ENCODE measurements around the gene MYLK.
"Not testable (repeated sequence)": the region's sequence is repeated elsewhere in the genome, so short reads cannot be mapped to it uniquely, and the experiment has no call there.

The MYLK gene

DNA sequence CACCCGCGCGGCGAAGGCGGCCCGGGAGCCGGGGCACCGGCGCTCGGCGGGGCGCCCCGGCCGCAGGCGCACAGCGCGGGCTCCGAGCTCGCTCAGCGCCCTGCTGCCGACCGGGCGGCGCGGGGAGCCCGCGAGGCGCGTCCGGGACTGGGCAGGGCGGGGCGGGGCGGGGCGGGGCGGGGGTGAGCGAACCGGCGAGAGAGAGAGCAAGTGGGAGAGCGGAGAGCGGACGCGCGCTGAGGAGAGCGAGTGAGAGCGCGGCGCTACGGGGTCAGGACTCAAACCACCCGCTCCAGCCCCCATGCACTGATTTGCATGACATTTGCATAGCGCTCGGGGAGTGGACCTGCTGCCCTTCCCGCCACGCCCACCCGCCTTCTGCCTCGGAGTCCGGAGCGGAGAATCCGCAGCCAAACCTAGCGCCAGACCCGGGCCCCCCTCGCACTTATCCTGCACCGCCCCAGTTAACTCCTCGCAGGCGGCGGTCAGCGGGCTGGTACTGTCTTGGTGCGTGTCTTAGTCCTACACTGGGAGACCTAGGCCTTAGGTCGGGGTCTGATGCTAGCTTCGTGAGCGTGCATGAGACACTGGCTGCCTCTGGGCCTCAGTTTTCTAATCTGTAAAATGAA is at the start of gene MYLK:
MYLK (minus strand) TSS at position 130 of the 629 bp plus-strand sequence. CDS start 90,491 bp downstream, outside the sequence.
- peak; percentile 83 for DNase-seq

GRCh38 chr3:123930445-123930844 is 46.3 kb upstream of the MYLK start:
- no peak for DNase-seq

- DNase-seq = no peak
Observed at GRCh38 chr3:123929325-123929724, 45.2 kb upstream of the MYLK start.

DNA sequence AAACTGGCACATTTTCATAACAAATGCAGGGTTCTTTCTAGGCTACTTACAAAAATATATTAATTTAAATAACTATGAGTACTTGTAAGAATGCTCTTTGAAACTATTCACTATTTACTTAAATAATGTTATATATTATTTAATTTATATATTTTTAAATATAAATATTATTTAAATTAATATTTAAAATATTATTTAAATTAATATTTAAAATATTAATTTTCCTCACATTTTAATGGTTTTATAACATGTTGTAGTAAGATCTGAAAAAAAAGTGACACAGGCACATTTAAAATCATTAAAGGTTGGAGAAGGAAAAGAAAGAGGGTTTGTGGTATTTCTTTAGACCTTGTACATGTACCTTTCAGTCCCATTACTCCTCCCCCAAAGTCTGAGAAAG is 42.3 kb upstream of the MYLK start:
- DNase-seq = no peak

GRCh38 chr3:123920868-123921267 is 36.7 kb upstream of the MYLK start:
- no peak for DNase-seq

DNA sequence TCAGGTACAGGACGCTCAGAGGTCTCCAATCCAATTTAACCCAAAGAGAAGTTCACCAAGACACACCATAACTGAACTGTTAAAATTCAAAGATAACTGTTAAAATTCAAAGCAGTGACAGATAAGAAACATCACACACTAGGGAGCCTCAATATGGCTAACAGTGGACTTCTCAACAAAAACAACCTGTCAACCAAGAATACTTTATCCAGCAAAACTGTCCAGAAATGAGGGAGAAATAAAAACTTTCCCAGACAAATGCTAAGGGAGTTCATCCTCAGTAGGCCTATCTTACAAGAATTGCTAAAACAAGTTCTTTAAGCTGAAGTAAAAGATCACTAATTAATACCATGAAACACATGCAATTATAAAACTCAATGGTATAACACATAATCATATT is 36.3 kb upstream of the MYLK start:
- no peak for DNase-seq

DNA sequence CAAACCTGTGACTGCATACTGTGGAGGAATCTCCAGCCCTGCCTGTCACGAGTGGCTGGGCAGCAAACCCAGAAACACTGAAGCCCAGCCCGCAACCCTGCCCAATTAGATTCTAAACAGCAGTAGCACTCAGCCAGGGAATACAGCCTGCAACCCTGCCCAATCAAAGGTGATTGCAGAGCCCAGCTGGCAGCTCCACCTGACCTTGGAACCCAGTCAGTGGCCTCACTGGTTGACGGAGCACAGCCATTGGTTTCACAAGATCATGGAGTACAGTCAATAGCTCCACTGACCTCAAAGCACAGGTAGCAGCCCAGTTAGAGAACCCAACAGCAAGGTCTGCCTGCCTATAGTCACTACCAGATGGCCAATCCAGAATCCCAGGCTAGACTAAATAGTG is 35.2 kb upstream of the MYLK start:
- no peak for DNase-seq

DNA sequence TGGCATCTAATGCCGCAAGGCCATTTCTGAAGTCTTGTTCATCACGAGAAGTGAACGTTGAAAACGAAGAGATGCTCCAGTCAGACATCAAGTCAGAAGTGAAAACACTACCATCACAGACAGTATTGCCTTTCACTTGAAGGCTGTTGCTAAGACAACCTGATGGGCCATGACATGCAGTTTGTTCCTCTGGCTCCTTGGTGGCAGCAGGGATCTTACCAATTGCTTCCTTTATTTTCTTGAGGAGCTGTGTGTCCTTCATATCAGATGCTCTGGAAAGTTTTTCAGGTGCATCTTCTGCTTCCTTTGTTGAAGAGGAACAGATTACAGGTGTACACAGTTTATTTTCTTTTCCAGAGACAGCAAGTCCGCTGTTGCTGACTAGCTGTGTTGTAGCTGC is 30.7 kb upstream of the MYLK start:
- no peak for DNase-seq

DNA sequence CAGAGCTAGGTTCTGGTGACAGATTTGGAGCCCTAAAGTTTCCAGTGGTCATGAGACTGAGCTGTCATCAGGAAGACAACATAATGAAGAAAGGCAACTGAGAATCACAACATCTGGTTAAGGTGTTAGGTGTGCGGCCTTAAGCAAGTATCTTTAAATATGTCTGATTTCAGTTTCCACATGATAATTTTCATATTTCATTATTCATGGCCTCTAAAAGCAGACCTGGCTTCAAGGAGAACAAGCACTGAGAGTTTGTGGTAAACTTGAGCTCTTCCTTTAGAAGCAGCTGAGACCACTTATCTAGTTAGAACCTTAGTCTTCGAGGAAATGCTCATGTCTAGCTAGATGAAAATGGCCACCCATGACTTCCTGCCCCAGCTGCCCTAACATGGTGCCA is 25.7 kb upstream of the MYLK start:
- DNase-seq = no peak

DNA sequence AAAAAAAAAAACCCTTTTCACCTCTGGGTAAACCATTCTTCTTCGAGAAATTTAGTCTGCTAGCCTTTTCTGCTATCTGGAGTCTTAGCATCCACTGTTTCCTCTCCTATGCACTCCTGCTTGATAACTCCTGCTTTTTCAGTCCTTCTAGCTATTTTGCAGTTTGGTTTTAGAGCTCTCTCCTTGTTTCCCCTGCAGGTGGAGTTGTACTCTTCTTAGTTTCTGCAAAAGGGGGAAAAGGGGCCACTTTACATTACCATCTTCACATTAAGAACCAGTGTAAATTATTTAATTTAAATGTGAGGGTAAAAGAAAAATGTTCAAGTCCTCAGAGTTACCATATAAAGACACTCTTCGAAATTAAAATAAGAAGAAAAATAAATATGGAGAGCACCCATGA is 23.6 kb upstream of the MYLK start:
- no peak for DNase-seq

DNA sequence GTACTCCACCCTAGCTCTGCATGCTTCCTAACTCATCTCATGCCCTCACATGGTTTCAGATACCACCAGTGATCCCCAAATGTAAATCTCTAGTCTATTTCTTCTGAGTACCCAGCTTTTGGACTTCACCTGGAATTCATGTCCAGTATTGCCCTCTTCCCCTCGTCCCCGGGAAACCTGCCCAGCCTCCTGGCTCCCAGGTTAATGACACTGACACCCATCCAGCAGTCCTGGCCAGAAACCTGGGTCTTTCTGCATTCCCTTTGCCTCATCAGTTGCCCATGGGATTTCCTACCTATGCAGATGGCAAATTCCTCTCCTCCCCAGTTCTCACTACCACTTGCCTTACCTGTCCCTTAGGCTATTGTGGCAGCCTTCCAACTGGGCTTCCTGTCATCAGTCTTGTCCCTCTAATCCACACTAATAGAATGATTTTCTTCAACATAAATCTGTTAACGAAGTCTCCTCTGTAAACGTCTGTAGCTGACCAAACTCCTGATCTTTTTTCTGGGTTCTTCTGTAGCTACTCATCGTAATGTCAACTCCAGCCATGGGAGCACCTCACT is 15.3 kb upstream of the MYLK start:
- no peak for DNase-seq

DNA sequence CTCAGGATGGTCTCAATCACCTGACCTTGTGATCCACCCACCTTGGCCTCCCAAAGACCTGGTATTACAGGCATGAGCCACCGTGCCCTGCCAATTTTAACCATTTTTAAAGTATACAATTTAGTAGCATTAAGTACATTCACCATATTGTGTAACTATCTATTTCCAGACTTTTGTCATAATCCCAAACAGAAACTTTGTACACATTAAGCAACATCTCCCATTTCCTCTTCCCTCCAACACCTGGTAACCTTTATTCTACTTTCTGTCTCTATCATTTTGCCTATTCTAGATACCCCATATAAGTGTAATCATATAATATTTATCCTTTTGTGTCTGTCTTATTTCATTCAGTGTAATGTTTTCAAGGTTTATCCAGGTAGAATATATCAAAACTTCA is 8.9 kb upstream of the MYLK start:
- no peak for DNase-seq

- no peak for DNase-seq
Observed at GRCh38 chr3:123892195-123892594, 8.1 kb upstream of the MYLK start.

- DNase-seq = not testable (repeated sequence)
Observed at GRCh38 chr3:123890991-123891390, 6.9 kb upstream of the MYLK start.

- DNase-seq = not testable (repeated sequence)
Observed at GRCh38 chr3:123890162-123890561, 6.0 kb upstream of the MYLK start.

DNA sequence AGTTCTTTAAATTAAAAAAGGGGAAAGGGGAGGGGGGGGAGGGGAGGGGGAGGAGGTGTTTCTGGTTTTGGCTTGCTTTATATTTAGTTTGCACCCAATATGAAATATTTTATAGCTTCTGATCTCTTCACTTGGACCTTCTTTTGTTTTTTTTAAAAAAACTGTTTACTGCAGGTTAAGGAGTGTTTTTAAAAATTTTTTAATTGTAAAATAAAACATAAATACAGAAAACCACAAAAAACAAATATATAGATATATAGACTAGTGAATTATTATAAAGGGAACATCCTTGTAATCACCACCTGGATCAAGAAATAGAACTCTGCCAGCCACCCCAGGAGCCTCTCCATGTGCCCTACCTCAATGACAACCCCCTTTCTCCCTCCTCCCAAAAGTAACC is 861 bp upstream of the MYLK start:
- DNase-seq = no peak

DNA sequence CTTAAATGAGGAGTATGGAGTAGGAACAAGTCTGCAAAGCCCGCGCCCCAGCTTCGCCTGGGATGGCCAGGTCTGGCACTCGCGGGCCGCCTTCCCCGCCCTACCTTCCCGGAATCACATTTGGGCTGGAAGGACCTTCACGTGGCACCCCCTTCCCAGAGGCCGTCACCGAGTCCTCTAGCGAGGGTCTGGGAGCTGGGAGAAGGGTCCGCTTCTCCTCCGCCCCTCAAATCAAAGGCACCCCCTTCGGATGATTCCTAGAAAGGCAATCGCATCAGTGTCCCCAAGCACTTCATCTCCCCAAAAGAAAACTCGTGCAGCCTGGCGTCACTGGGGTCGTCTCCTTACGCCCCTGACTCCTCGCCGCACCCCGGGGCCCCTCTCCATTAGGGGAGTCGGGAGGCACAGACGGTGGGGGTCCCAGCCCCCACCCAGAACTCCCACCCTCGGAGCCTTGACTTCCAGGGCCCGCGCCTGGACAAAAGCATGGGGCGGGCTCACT is 380 bp downstream of the MYLK start:
- no peak for DNase-seq

GRCh38 chr3:123883111-123883510 is 1.0 kb downstream of the MYLK start:
- DNase-seq = no peak

DNA sequence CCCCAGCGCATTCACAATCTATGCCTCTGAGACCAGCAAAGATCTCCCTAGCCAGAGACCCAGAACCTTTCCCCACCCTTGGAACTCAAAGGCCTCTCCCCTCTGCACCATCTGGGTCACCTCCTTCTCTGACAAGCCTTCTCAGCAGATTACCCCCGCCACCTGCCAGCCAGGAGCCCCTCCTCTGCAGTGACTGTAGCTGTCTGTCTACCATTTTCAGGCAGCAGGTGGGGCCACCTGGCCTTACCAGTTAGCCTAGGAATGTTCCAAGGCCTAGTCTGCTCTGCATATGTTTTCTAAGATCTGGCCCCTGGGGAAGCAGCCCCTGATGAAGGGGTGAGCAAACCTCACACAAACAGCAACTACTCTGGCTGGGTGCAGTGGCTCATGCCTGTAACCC is 2.4 kb downstream of the MYLK start:
- DNase-seq = no peak

DNA sequence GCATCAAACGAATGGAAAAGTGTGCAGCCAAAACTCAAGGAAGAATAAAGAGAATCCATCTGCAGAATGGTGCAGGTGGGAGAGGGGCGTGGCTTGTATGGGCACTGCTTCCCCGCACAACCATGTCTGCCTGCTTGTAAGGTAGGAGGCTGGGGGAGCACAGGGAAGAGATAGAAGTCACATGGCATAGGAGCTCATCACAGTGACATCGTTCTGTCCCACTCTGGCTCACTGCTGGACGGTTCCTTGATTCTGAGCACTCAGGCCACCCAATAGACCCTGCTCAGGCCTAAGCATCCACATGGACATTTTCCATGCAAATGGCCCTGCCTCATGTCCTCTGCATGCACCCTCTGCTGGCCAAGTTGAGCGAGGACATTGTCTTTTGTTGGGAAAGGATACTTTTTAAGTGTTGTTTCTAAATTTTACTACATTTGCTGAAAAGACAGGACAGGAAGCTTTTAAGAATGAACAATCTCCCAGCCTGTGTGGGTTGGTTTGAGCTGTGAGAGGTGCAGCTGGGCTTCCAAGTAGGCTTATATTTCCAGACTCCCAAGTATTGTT is 3.1 kb downstream of the MYLK start:
- peak; percentile 8 for DNase-seq

DNA sequence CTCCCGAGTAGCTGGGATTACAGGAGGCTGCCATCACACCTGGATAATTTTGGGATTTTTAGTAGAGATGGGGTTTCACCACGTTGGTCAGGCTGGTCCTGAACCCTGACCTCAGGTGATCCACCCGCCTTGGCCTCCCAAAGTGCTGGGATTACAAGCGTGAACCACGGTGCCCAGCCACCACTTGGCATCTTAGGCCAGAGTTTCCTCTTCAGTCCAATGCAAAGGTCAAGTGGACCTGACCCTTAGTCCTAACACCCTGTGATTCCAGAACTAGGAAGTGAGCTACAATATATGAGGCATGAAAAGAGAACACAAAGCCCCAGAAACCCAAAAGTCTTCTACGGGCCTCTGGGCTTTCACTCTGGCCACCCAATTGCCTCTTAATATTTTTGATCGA is 5.3 kb downstream of the MYLK start:
- DNase-seq = no peak

DNA sequence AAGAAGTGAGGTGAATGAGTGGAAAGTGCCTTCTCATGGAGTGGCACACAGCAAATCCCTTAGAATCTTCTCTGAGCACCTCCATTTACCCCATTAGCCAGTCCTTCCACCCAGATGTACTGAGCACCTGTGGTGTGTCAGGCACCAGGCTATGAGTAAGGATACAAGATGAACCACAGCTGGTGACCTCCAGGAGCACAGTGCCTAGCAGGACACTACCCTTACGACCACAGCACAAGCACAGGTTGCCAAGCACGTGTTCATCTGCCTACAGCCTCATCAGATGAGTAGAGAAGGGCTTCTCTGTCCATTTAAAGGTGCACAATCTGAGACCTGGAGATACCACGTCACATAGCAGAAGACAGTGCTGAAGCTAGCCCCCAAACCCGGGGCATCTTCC is 6.2 kb downstream of the MYLK start:
- no peak for DNase-seq

DNA sequence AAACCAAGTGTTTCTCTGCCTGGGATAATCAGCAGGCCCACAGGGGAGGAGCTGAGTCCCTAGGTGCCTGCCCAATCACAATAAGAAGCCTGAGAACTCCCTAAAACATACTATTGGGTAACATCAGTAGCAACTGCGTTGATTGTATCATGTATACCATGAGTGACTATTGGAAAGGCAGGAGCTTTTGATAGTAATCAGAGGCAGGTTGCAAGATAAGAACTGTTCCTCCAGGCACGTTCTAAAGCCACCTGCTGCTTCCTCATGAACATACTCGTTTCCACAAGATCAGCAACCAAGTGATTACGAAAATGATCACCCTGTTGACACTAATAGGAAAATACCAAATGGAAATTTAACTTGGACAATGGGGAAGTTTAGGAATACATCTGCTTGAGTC is 6.7 kb downstream of the MYLK start:
- DNase-seq = no peak

GRCh38 chr3:123876858-123877257 is 7.3 kb downstream of the MYLK start:
- DNase-seq = no peak

- no peak for DNase-seq
Observed at GRCh38 chr3:123872621-123873020, 11.5 kb downstream of the MYLK start.
